Stimulated activated CD4-positive, alpha-beta T cell treated with anti-CD3 and anti-CD28 coated beads, Interleukin-2, amount 100 ng/mL, for 24 hours (primary cell): ENCODE data around the gene MAML1.
A peak's percentile ranks its signal among the peaks of the same experiment; 100 is the strongest.

Source experiments
- DNase-seq, 2 donors: peaks; one replicate each; pipeline ENCODE4 v3.0.0-alpha.2; 2020

The MAML1 gene

DNA sequence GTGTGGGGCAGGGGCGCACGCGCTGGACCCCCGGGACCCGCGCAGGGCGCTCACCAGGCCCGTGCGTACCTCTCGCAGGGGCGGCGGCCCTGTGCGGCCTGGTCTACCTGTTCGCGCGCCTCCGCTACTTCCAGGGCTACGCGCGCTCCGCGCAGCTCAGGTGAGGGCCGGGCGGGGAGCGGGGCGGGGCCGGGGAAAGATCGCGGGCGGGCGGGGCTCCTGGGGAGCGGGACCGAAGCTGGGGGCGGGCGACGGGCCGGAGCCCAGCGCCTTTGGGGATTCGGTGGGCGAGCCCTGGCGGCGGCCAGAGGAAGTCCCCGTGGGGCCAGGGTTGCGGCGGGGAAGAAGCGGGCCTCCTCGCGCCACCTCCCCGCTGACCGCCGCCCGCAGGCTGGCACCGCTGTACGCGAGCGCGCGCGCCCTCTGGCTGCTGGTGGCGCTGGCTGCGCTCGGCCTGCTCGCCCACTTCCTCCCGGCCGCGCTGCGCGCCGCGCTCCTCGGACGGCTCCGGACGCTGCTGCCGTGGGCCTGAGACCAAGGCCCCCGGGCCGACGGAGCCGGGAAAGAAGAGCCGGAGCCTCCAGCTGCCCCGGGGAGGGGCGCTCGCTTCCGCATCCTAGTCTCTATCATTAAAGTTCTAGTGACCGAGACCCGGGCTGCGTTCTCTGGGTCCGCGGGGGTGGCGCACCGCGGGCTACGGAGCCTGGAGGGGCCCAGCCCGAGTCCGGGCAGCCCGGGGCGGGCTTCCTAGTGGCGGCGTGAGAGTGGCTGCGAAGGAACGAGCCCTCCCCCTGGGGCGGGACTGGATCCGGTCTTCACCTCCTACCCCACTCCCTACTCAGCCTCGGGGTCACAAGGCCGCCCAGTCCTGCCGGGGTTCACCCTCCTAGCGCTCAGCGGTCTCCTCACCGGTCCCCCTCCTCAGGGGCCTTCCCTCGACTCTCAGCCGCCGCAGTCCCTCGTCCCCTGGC lies 63.5 kb downstream of the MAML1 start:
- peak; percentile 71 to 76 for DNase-seq

DNA sequence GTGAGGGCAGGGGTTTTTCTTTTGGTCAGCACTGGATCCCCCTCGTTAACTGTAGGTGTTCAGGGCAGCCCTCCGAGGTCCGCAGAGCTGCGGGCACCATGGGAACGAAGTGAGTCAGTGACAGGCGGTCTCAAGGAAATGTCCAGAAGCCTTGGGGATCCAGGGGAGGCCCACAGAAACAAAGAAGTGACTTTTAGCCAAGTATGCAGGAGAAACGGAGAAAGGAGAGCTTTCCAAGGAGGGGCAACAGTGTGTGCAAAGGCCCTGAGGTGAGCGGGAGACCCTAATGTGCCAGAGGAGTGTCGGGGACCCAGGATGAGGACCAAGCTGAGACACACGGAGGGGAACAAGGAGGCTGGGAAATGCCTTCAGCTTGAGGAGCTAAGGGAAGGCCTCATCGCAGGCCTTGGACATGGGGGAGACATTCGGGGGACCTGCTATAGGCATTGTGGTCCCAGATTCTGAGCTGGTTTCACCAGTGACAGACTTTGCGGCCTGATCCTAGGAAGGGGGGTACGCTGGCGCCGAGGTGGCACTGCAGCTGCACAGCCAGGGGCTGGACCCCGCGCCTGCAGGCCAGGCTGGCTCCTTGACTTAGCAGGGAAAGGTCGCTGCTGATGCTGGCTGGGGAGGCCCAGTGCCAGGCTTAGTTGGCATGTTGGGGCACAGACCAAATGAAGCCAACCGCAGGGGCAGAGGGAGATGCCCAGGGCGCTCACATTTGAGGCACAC lies 64.4 kb downstream of the MAML1 start:
- DNase-seq = no peak

- DNase-seq = no peak
Observed at GRCh38 chr5:179797741-179798140, 65.1 kb downstream of the MAML1 start.

GRCh38 chr5:179798144-179798770 lies 65.6 kb downstream of the MAML1 start:
- DNase-seq = no peak

DNA sequence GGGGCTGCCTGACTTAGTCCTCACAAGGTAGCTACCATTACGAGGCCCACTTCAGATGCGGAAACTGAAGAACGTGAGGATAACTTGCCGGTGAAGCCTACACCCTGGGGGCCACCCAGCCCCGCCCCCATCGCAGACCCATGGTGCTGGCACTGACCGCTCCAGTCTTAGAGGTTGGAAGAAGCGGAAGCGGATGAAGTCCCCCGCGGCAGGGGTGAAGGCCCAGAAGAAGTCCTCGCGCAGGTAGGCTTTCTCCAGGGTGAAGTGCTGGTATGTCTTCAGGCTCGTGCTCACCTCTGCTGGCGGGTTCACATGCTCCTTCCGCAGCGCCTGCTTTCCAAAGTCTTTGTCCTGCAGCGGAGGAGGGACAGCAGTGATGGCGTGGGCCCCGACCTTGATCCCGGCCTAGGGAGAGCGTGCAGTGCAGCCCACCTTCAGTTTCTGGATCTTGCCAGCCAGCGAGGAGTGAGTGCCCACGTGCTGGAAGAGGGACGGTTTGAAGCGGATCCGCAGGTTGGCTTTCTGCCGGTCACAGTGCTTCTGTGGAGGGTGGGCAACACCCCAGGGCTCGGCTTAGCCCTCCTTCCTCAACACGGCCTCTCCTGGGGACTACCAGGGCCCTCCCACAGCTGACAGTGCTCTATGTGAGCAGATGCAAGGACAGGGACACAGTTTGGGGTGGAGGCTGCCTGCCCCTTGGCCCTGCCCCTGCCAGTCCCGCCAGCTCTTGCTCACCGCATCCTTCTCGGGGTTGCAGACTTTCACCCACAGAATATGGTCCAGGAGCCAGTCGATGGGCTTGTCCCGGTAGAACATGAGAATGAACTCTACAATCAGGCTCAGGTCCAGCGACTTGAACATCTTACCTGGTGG lies 66.4 kb downstream of the MAML1 start:
- DNase-seq = no peak

- no peak for DNase-seq
Observed at GRCh38 chr5:179799644-179799973, 67.0 kb downstream of the MAML1 start.

DNA sequence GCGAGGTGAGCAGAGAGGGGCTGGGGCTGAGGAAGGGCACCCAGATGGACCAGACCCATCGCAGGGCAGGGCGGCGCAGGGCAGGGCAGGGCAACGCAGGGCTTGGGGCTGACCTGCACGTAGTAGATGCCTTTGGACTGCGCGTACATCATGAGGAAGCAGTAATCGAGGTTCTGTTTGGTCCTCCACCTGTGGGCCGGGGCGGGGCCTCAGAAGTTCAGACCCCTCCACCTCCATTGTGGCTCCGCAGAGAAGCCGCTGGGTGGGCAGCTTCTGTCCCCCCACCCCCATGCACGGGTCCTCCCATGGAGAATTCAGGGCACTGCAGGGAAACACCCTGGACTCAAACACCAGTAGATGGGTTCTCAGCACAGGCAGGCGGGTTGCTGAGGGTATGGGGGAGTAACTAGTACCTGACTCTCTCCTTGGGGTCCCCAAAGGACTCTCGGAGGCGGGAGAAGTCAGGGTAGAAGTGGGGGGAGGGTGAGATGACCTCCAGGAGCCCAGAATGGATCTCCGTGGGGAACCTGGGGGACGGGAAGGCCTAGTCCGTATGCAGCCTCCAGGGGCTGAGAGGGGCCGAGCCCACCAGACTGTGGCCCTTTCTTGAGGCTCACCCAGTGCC lies 67.6 kb downstream of the MAML1 start:
- DNase-seq = no peak

GRCh38 chr5:179800696-179801201 lies 68.1 kb downstream of the MAML1 start:
- no peak for DNase-seq

DNA sequence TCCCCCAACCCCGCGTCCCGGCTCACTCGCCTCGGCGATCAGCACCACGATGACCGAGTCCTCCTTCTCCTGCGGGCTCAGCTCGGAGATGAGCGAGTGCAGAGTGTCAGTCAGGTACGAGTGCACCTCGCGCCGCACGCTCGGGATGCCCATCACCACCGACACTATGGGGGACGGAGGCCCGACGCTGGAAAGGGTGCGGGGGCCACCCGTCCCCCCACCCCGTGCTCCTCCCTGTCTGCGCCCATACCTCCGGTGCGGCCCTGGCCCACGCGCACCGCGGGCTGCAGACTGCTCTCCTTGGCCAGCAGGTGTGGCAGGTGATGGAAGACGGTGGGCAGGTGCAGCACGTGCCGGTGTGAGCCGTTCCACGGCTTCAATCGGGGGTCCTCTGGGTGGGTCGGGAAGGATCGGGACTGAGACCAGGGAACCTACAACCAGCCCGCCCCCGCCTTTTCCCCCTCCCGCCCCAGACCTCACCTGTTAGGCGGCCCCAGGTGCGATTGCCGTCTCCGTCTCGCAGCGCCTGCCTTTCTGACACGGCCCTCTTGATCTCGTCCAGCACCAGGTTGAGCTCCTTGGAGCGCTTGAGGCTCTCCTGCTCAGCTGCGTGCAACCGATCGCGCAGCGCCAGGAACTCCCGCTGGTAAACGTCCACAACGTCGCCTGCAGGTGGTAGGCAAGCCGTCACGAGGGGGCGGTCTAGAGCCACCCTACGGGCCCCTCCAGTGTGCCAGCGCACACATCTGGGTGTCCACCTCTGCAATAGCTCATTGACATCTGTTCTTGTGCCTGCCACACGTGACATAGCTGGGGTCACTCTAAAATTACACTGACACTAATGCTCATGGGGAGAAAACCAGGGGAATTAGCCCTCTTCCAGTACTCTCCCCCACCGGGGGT lies 68.9 kb downstream of the MAML1 start:
- peak; percentile 88 to 91 for DNase-seq

GRCh38 chr5:179802207-179802883 lies 69.7 kb downstream of the MAML1 start:
- no peak for DNase-seq

GRCh38 chr5:179802950-179803562 lies 70.4 kb downstream of the MAML1 start:
- no peak for DNase-seq

- peak; percentile 57 to 68 for DNase-seq
Observed at GRCh38 chr5:179803651-179804554, 71.3 kb downstream of the MAML1 start.

GRCh38 chr5:179804555-179804947 lies 71.9 kb downstream of the MAML1 start:
- no peak for DNase-seq

DNA sequence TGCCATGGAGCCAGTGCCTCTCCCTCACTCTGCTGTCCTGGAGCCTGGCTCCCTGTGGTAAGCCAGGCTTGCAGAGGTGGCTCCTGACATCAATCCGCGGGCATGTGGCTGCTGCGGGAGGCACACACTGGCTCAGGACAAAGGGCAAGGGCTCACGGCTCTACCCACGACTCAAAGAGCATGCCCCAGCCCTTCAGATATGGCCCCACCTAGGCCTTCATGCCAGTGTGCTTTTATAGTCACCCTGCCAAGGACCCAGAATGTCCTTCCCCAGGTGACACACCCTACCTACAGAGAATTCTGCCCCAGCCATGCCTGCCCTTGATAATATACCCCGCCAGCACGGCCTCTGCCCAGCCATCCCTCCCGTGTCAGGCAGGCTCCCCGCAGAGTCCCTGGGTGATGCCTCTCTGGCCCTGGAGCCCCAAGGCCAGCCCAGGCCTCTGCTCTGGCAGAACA lies 72.5 kb downstream of the MAML1 start:
- DNase-seq = peak in 1 of 2 donors; percentile 23

DNA sequence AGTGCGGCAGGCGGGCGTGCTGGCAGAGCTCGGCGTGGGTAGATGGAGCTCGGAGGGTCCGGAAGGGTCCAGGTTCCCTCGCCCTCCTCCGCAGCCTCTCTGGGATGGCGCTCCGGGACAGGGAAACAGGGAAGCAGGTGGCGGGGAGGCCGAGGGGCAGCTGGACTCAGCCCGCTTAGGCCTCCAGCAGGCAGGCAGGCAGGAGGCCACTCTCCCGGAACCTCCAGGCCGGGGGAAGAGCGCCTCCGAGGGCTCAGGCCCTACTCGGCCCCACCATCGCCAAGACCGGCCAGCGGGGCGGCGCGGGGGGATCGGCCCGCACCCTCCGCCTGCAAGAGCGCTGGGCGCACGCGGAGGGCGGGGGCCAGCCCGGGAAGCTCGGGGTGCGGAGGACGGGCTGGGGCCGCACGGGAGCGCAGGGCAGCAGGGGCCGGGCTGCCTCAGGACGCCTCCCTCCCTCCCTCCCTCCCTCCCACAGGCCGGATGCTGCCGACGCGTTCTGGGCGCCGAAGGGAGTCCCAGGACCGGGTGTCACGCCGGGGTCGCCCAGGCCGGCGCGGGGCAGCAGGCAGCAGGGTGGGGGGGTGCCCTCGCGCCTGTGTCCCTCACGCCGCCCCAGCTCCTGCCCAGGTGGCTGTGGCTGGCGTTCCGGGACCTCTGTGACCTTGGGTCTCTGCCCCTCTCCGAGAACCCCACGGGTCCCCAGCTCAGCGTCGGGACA lies 73.1 kb downstream of the MAML1 start:
- DNase-seq = peak; percentile 34 to 53

- peak; percentile 68 to 73 for DNase-seq
Observed at GRCh38 chr5:179806250-179807048, 73.8 kb downstream of the MAML1 start, which contains the start of gene MGAT4B. Gene MGAT4B (minus strand): TSS chr5:179806866. CDS start chr5:179806583, 283 bp downstream.
